ENCODE results near the gene NKD2.

The NKD2 gene

DNA sequence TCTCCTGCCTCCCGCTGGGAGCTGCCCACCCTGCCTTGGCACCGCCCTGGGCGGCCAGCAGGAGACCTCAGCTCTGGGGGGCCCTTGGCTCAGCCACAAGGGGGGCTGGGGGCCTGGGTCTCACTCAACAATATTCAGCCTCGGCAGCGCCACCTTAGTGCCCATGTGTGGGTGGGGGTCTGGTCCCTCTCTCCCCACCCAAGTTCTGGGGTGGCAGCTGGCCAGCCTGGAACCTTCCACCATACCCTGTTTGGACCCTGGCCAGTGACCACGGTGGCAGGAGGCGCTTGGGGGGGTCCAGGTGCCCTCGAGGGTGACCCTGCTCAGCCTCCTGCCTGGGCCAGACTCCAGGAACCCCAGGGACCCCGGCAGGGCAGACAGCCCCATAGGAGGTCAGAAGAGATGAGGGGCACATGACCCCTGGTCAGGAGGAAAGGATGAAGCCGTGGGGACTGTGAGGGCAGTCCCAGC lies 22.2 kb downstream of the NKD2 start:
- DNase-seq (ENCODE audit: low spot score), result no peak

DNA sequence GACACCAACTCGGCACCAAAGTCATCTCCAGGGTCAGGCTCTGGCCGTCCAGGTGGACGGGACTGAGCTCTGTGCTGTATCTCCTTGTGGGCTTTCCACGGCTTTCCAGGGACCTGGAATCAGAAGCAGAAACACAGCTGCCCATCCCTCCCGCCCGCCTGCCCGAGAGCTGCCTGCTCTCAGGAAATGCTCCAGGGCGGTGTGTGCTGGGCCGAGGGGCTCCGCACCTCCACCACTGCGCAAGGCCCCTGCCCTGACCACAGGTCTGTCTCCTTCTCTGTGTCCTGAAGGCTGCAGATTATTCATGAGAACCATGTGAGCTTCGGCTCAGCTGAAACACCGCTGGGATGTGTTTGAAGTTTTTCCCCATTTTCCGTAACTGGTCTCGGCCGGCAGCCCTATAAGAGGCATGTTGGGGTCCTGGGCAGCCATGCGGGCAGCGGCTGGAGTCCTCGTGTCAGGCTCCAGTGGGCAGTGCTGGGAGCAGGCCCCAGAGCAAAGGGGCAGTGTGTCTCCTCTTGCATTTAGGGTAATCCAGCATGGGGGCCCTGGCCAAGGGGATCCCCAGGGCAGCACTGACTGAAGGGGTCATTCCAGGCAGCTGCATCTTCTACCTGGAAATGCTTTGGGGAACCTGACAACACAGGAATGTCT lies 22.8 kb downstream of the NKD2 start:
- DNase-seq (ENCODE audit: low spot score), result no peak

DNA sequence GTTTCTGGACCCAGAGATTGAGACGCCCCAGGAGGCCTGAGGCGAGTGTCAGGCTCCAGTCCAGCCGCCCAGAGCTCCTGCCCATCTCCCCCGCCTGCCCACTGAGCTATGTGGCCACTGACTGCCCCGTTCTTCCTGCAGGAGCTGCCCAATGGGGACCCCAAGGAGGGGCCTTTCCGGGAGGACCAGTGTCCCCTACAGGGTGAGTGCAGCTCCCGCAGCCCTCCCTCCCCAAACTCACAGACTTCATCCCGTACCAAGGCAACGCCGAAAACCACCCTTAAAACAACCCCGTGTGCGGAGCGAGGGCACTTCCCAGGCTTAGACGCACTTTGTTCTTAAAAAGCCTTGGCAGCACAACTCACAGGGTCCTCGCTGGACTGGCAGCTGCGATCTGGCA lies 23.4 kb downstream of the NKD2 start:
- no peak for DNase-seq (ENCODE audit: low spot score)

DNA sequence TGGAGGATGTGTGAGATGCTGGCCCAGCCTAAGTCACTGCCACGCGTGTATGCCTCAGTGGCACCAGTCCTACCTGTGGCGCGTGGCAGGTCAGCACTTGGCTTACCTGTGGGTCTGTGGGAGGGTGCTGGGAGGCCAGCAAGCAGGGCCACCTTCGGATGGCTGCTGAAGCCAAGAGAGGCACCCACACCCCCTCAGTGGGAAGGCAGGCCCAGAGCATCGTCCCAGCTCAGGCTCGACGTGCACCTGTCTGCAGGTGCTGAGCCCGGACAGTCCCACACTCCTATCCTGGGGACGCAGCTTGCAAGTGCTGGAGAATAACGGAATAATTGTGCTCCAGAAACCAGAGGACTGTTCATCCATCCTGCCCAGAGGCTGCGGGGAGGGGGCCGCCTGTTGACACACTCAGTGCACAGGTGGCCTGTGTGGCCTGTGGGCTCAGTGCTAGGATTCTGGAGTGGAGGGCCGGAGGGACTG lies 24.0 kb downstream of the NKD2 start:
- DNase-seq (ENCODE audit: low spot score), result no peak

DNA sequence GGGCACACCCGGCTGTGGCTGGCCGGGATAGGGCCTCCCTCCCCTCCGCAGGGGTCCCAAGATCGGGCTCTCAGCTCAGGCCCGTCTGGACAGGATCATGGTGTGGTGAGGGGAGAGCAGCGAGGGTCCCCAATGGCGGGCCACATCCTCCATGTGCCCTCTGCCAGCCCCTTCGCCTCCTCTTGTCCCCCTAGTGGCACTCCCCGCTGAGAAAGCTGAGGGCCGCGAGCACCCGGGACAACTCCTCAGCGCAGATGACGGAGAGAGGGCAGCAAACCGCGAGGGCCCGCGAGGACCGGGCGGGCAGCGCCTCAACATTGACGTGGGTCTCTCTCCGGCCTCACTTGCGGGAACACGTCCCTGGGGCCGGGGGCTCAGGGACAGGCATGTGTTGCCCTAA lies 24.6 kb downstream of the NKD2 start:
- DNase-seq (ENCODE audit: low spot score), result no peak

DNA sequence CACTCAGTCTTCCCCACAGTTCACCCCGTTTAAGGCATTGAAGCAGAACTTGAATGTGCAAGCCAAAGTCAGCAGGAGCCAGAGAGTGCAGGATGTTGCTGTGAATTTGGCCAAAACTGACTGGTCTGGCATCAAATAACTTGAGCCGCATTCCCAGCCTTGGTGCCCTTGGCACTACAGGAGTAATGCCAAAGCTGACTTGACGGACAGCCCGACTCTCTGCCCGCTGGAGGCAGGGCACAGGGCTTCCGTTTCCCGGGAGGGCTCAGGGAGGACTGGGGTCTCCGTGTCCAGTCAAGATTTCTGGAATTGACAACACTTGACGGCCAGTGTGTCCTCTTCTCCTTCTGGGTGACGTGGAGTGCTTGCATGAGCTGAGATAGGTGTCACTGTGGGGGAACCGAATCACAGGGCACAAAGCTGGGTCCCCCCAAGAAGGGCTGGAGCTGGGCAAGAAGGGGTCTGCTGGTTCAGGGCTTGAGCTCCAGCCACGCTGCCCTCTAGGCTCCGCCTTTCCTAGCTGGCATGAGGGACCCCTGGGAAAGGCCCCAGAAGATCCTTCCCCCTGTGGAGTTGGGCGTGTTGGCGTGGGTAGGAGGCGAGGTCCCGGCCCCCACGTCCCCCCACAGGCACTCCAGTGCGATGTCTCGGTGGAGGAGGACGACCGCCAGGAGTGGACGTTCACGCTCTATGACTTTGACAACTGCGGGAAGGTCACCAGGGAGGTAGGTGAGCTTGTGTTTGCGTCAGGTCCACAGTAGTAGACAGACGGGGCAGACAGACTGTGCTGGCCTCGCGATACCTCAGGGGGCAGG lies 25.2 kb downstream of the NKD2 start:
- no peak for DNase-seq (ENCODE audit: low spot score)

DNA sequence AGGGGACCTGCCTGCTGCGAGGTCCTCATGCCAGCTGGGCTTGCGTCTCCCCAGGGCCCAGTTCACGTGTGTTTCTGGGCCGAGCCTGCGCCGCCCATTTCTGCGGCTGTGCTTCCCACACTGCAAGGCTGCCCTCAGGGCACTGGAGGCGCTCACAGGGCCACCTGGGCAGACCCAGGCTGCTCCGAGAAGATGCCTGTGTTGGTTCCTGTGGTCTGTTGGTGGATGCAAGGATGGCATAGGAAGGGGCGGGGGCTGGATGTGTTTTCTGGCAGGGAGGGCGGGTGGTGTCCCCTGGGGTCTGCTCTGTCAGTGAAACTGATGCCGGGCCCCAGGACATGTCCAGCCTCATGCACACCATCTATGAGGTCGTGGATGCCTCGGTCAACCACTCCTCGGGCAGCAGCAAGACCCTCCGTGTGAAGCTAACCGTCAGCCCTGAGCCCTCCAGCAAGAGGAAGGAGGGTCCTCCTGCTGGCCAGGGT lies 25.9 kb downstream of the NKD2 start:
- DNase-seq (ENCODE audit: low spot score), result no peak

DNA sequence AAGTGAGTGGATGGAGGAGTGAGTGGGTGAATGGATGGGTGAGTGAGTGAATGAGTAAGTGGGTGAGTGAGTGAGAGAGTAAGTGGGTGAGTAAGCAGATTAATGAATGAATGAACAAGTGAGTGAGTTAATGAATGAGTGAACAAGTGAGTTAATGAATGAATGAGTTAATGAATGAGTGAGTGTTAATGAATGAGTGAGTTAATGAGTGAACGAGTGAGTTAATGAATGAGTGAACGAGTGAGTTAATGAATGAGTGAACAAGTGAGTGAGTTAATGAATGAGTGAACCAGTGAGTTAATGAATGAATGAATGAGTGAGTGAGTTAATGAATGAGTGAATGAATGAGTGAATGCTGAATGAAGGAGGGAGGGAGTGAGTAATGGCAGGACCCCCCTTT lies 26.4 kb downstream of the NKD2 start:
- DNase-seq (ENCODE audit: low spot score), result no peak

DNA sequence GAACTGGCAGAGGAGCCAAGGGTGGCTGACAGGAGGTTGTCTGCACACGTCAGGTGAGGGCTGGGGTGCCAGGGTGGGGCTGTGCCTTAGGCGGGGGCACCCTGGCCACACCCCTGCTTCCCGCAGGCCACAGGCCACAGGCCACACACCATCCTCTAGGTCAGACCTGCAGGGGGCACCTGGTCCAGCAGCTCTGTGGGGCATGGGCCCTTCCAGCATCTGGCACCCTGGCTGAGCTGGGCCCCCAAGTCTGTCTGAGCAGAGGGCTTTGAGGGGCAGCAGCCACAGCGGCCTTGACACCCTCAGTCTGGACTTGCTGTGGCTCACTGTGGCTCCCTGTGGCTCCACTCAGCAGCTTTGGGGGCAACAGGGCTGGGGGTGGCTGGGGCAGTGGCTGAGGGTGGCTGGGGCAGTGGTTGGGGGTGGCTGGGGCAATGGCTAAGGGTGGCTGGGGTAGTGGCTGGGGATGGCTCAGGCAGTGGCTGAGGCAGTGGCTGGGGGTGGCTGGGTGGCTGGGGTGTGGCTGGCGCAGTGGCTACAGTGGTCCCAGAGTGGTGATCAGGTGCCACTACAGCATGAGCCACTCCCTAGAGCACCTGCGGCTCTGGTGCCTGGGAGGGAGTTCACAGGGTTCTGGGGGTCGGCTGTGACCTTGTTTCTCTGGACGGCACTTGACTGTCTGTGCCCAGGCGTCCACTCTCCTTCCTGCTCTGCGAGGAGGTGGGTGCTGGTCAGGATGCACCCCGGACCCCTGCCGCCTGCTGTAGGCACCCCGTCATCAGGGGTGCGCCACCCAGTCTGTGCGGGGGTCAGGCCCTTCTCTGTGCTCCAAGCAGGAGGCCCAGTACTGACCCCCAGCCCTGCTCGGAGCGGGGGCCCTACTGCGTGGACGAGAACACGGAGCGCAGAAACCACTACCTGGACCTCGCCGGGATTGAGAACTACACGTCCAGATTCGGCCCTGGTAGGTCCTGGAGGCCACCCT lies 27.1 kb downstream of the NKD2 start:
- no peak for DNase-seq (ENCODE audit: low spot score)

DNA sequence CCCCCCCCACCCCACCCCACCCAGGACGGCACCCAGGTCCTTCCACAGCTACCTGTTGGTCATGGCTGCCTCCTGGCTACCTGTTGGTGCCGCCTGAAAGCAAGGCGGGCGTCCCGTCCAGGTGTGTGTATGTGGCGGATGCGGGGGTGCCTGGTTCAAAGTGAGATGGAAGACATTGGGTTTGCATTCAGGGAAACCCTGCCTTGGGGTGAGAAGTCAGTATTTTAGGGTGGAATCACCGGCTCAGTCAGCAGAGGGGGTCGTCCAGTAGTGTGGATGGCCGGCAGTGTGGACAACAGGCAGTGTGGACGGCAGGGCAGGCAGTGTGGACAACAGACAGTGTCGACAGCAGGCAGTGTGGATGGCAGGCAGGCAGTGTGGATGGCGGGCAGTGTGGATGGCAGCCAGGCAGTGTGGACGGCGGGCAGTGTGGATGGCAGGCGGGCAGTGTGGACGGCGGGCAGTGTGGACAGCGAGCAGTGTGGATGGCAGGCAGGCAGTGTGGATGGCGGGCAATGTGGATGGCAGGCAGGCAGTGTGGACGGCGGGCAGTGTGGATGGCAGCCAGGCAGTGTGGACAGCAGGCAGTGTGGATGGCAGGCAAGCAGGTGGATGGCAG lies 28.0 kb downstream of the NKD2 start:
- no peak for DNase-seq (ENCODE audit: low spot score)

DNA sequence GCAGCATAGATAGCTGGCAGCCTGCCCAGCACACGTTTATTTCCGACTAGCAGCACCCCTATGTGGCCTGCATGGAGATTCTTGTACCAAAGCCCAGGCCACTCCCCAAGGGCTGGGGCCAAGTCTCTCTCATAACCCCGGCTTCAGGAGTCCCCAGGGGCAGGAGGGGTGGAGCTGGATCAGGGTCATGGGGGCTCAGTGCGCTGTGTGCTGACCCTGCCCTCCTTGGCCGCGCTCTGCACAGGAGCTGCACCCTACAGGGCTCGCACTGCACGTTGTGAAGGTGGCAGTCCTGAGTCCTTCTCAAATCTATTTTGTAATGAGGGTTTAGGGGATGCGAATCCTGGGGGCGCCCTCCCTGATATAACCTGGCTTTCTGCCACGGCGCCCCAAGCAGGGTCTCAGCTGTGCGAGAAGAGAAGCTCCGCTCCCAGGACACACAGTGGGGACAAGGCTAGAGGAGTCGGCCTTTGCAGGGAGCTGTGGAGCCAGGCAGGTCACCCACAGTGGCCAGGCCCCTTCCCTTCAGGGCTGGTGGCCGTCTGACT lies 28.6 kb downstream of the NKD2 start:
- no peak for DNase-seq (ENCODE audit: low spot score)

DNA sequence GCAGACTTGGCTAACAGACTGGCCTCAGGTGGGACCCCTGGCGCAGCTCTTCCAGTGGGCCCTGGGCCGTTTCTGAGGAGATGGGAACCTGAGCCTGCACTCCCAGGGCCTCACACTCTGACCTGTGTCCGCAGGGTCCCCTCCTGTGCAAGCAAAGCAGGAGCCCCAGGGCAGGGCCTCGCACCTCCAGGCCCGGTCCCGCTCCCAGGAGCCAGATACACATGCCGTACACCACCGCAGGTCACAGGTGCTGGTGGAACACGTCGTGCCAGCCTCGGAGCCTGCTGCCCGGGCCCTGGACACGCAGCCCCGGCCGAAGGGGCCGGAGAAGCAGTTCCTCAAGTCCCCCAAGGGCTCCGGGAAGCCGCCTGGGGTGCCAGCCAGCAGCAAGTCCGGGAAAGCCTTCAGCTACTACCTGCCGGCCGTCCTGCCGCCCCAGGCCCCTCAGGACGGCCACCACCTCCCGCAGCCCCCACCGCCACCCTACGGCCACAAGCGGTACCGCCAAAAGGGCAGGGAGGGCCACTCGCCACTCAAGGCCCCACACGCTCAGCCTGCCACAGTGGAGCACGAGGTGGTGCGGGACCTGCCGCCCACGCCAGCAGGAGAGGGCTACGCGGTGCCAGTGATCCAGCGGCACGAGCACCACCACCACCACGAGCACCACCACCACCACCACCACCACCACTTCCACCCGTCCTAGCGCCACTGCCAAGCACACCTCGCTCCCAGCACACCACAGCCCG lies 29.2 kb downstream of the NKD2 start:
- no peak for DNase-seq (ENCODE audit: low spot score)

DNA sequence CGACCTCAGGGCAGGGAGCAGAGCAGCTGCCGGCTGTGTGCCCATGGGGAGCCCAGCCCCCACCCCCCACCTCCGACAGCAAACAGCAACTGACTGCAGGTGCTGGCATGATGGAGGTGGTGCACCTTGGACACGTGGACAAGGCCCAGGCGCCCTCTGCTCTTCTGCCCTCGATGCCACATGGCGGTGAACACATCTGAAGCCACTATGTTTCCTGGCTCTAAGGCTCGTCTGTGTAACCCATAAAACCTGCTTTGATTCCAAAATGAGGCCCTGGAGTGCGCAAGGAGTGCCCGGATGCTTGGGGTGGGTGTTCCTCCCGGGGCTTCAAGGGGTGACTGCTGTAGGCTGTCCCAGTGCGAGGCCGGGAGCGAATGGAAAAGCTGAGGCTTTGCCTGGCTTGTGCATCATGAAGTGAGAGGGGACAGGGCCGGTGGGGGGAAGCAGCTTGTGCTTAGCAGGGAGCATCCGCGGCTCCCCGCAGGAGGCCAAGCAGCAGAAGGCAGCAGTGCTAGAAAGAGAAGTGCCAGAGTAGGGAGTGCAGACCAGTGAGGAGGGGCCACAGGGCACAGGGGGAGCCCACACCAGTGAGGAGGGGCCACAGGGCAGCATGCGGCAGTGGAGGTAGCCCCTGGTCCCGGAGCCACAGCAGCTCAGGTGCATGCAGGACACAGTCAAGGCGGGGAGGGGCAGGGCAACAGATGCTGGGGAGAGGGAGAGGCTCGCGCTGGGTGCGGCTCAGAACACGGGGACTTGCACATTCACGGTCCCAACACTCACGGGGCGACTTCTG lies 30.0 kb downstream of the NKD2 start:
- DNase-seq (ENCODE audit: low spot score), result no peak

DNA sequence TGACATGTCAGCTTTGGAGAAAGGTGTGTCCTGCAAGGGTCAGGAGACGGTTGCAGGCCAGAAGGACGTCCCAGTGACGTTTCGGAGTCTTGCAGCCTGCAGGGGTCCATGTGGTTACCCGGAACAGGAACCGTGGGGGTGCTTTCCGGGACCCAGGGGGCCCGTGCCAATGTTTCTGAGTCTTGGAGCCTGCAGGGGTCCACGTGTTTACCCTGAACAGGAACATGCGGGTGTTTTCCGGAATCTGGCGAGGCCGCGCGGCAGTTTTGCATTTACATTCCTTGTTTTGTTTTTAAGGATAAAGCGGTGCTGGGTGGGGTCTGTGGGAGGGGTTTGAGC lies 30.6 kb downstream of the NKD2 start:
- DNase-seq (ENCODE audit: low spot score), result no peak

DNA sequence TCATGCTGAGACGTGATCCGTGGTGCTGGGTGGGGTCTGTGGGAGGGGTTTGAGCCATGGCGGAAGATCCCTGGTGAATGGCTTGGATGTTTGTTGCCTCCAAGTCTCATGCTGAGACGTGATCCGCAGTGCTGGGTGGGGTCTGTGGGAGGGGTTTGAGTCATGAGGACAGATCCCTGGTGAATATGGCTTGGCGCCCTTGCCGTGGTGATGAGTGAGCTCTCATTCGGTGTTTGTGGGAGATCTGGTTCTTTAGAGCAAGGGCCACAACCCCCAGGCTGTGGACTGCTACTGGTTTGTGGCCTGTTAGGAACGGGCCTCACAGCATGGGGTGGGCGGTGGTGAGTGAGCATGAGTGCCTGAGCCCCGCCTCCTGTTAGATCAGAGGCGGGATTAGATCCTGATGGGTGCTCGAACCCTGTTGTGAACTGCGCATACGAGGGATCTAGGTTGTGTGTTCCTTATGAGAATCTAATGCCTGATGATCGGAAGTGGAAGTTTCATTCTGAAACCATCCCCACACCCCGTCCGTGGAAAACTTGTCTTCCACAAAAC lies 31.2 kb downstream of the NKD2 start:
- no peak for DNase-seq (ENCODE audit: low spot score)

DNA sequence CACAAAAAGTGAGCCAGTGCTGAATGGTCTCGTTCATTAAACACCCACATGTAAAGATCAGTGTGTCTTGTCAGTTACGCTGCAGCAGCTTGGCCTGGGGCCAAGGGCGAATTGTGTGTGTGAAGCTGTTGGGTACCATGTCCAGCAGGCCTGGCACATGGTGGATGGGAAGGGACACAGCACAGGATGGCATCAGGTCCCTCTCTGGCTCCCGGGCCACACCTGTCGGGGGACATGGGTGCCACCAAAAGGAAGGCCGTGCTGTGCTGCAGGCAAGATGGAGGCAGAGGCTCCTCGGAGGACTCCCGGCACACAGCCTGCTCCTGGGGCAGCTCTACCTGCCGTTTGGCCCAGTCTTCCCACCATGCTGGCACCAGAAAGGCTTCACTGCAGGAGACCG lies 32.0 kb downstream of the NKD2 start:
- no peak for DNase-seq (ENCODE audit: low spot score)

DNA sequence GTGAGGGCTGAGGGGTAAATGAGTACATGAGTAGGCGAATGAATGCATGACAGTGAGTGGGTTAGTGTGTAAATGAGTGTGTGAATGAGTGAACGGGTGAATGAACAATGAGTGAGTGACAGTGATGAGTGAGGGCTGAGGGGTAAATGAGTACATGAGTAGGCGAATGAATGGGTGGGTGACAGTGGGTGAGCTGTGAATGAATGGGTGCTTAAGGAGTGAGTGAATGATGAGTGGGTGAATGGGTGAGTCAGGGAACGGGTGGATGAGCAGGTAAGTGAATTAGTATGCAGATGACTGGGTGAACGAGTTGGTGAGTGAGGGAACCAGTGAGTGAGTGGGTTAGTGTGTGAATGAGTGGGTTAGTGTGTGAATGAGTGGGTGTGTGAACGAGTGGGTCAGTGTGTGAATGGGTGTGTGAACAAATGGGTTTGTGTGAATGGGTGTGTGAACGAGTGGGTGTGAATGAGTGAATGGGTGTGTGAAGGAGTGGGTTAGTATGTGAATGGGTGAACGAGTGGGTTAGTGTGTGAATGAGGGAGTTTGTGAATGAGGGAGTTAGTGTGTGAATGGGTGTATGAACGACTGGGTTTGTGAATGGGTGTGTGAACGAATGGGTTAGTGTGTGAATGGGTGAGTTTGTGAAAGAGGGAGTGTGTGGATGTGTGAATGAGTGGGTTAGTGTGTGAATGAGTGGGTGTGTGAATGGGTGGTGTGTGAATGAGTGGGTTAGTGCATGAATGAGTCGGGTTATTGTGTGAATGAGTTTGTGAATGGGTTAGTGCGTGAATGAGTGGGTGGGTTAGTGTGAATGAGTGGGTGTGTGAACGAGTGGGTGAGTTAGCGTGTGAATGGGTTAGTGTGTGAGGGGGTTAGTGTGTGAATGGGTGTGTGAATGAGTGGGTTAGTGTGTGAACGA lies 32.9 kb downstream of the NKD2 start:
- DNase-seq (ENCODE audit: low spot score), result no peak

DNA sequence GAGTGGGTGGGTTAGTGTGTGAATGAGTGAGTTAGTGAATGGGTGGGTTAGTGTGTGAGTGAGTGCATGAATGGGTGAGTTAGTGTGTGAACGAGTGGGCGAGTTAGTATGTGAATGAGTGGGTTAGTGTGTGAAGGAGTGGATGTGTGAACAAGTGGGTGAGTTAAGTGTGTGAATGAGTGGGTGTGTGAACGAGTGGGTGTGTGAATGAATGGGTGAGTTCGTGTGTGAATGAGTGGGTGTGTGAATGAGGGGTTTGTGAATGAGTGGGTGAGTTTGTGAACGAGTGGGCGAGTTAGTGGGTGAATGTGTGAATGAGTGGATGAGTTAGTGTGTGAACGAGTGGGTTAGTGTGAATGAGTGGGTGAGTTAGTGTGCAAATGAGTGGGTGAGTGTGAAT lies 34.0 kb downstream of the NKD2 start:
- DNase-seq (ENCODE audit: low spot score), result no peak

DNA sequence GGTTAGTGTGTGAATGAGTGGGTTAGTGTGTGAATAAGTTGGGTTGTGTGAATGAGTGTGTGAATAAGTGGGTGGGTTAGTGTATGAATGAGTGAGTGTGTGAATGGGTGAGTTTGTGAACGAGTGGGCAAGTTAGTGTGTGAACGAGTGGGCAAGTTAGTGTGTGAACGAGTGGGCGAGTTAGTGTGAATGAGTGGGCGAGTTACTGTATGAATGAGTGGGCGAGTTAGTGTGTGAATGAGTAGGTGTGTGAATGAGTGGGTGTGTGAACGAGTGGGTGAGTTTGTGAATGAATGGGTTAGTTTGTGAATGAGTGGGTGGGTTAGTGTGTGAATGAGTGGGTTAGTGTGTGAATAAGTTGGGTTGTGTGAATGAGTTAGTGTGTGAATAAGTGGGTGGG lies 34.7 kb downstream of the NKD2 start:
- DNase-seq (ENCODE audit: low spot score), result no peak

Measured in kidney capillary endothelial cell (primary cell).